K562 (cell line): ENCODE results near the gene ASIC3. TPM values are rescaled to one million over a fixed set of nuclear protein-coding genes. Genes with fewer than 3 reads are reported as not detected.
A peak's percentile ranks its signal among the peaks of the same experiment; 100 is the strongest.

Experiments used
- ARID2 ChIP-seq: fragments of 450-650 bp; IDR thresholded peaks from 2 replicates; pipeline ENCODE4 v1.6.1; 2017; ENCODE audit warnings: antibody characterized with exemption, mild to moderate bottlenecking
- BMI1 ChIP-seq: fragments of 150-350 bp; IDR thresholded peaks from 2 replicates; pipeline ENCODE4 v1.6.1; 2014; ENCODE audit warnings: low read length
- CREB1 ChIP-seq, 2 experiments: sonication (generic) in 1 of 2; formaldehyde crosslinking in 1 of 2; IDR thresholded peaks; 2 replicates each; pipeline versions ENCODE4 v1.6.1 to v1.8.0; 2012 to 2022; ENCODE audit warnings: inconsistent platforms in 1 of 2, mild to moderate bottlenecking in 1 of 2, missing genetic modification reagents in 1 of 2, moderate library complexity in 1 of 2
- DIDO1 ChIP-seq: fragments of 450-650 bp; IDR thresholded peaks from 2 replicates; pipeline ENCODE4 v1.6.1; 2016; ENCODE audit warnings: low read depth, missing biosample characterization, missing genetic modification characterization
- ETV6 ChIP-seq, 3 experiments: fragments of 150-350 bp in 1 of 3; sonication (generic) in 1 of 3; formaldehyde crosslinking in 1 of 3; IDR thresholded peaks; 2 replicates each; pipeline versions ENCODE4 v1.6.1 to v1.8.0; 2014 to 2022; ENCODE audit warnings: borderline replicate concordance in 2 of 3, low read depth in 2 of 3, antibody characterized with exemption in 1 of 3, low read length in 1 of 3, mild to moderate bottlenecking in 1 of 3, missing genetic modification reagents in 1 of 3
- HDAC6 ChIP-seq: IDR thresholded peaks from 2 replicates; pipeline ENCODE4 v1.6.1; 2012; ENCODE audit warnings: low read depth, mild to moderate bottlenecking, control low read depth, inconsistent platforms, low read length, moderate library complexity
- HOXB6 ChIP-seq: fragments of 250-450 bp; sonication (Bioruptor Pico); IDR thresholded peaks from 2 replicates; pipeline ENCODE4 v1.5.1; 2022; ENCODE audit warnings: mild to moderate bottlenecking, borderline replicate concordance
- PHF21A ChIP-seq: fragments of 450-650 bp; IDR thresholded peaks from 2 replicates; pipeline ENCODE4 v1.6.1; 2017; ENCODE audit warnings: low read depth, borderline replicate concordance
- PML ChIP-seq: IDR thresholded peaks from 2 replicates; pipeline ENCODE4 v1.6.1; 2012; ENCODE audit warnings: low read length, inconsistent platforms
- SAFB2 ChIP-seq: fragments of 200-400 bp; formaldehyde crosslinking; IDR thresholded peaks from 2 replicates; pipeline ENCODE4 v1.6.1; 2018; ENCODE audit warnings: borderline replicate concordance, low read length, low read depth, moderate library complexity; ENCODE audit not compliant: severe bottlenecking
- ZBTB1 ChIP-seq: sonication (generic); formaldehyde crosslinking; IDR thresholded peaks from 2 replicates; pipeline ENCODE4 v1.8.1; 2023; ENCODE audit warnings: missing genetic modification reagents, low read depth, mild to moderate bottlenecking, borderline replicate concordance
- ZKSCAN1 ChIP-seq: fragments of 150-350 bp; IDR thresholded peaks from 2 replicates; pipeline ENCODE4 v1.6.1; 2016; ENCODE audit warnings: low read depth, low read length
- ZNF445 ChIP-seq: fragments of 250-450 bp; sonication (Bioruptor Pico); IDR thresholded peaks from 2 replicates; pipeline ENCODE4 v1.4.0; 2020; ENCODE audit warnings: low read depth, mild to moderate bottlenecking, moderate library complexity
- ZNF583 ChIP-seq: fragments of 250-450 bp; sonication (Bioruptor Pico); IDR thresholded peaks from 2 replicates; pipeline ENCODE4 v1.4.0; 2020
- ZNF644 ChIP-seq: fragments of 200-800 bp; sonication (Bioruptor generic); IDR thresholded peaks from 2 replicates; pipeline ENCODE4 v1.6.1; 2016; ENCODE audit warnings: low read depth, missing genetic modification characterization, missing compliant biosample characterization
- polyA plus RNA-seq, 8 experiments: library from polyadenylated mRNA; depleted of rRNA in 4 of 8; stranded (reverse) in 5 of 8; unstranded in 3 of 8; fragments of >200 nt; fragmentation: Nextera tagmentation in 2 of 8; fragmentation: Illumina TruSeq in 1 of 8; extraction: Ambion mirVana in 2 of 8; extraction: Trizol in 1 of 8; gene quantifications; 2 replicates each; pipeline versions ENCODE4 v1.2.1 to v1.2.3, GENCODE V29; 2011 to 2014; ENCODE audit warnings: inconsistent platforms in 1 of 8, missing spikeins in 1 of 8
- total RNA-seq, 7 experiments: library from RNA; depleted of rRNA in 6 of 7; stranded (reverse); fragments of >200 nt in 6 of 7; fragmentation: Illumina TruSeq in 2 of 7; extraction: Trizol in 2 of 7; gene quantifications; 2 replicates each; pipeline versions ENCODE4 v1.2.1 to v1.2.3, GENCODE V29; 2011 to 2021; ENCODE audit warnings: low replicate concordance in 1 of 7
- TF ChIP-seq, protein P1 (sequence below): fragments of 200-400 bp; formaldehyde crosslinking; IDR thresholded peaks from 2 replicates; pipeline ENCODE4 v1.6.1; 2017; ENCODE audit warnings: mild to moderate bottlenecking, low read depth, low read length, moderate library complexity
- TF ChIP-seq, protein P2 (sequence below): fragments of 250-450 bp; sonication (Bioruptor Pico); IDR thresholded peaks from 2 replicates; pipeline ENCODE4 v1.9.0; 2021; ENCODE audit warnings: mild to moderate bottlenecking
- TF ChIP-seq, protein P3 (sequence below): sonication (generic); formaldehyde crosslinking; IDR thresholded peaks from 2 replicates; pipeline ENCODE4 v1.8.0; 2022; ENCODE audit warnings: missing genetic modification reagents, mild to moderate bottlenecking, borderline replicate concordance
- TF ChIP-seq, protein P4 (sequence below): fragments of 250-450 bp; sonication (Bioruptor Pico); IDR thresholded peaks from 2 replicates; pipeline ENCODE4 v1.4.0; 2020; ENCODE audit warnings: borderline replicate concordance
- TF ChIP-seq, protein P5 (sequence below): fragments of 200-800 bp; sonication (Bioruptor generic); IDR thresholded peaks from 2 replicates; pipeline ENCODE4 v1.6.1; 2017; ENCODE audit warnings: missing genetic modification characterization, missing compliant biosample characterization

ASIC3 gene
- total and polyA plus RNA-seq, 9 of the 15 experiments (the other 6 are each of a cell fraction or from before 2014, with no cell fraction given) = 0.11 to 5.0 (median 0.87) TPM

DNA sequence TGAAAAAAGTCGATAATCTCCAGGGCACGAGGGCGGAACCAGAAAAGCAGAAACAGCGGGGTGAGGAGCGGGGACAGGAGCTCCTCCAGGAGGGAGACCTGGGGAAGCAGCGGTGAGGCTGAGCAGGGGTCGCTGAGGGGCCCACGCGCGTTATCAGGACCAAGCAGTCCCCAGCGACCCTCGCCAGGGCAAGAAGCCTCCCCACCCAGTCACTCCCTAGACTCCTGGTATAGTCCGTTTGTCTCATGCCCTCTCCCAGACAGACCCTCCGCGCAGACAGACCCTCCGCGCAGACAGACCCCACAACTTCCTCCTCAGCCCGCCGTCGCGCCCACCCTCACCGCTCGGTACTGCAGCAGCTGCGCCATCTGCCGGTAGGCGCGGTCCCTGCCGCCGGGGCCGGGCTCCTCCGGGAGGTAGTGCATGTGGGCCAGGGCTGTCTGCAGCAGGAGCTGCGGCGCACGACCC, 30.3 kb upstream of the ASIC3 start (continued):
- TF ChIP-seq, protein P1, sequence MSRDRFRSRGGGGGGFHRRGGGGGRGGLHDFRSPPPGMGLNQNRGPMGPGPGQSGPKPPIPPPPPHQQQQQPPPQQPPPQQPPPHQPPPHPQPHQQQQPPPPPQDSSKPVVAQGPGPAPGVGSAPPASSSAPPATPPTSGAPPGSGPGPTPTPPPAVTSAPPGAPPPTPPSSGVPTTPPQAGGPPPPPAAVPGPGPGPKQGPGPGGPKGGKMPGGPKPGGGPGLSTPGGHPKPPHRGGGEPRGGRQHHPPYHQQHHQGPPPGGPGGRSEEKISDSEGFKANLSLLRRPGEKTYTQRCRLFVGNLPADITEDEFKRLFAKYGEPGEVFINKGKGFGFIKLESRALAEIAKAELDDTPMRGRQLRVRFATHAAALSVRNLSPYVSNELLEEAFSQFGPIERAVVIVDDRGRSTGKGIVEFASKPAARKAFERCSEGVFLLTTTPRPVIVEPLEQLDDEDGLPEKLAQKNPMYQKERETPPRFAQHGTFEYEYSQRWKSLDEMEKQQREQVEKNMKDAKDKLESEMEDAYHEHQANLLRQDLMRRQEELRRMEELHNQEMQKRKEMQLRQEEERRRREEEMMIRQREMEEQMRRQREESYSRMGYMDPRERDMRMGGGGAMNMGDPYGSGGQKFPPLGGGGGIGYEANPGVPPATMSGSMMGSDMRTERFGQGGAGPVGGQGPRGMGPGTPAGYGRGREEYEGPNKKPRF = no peak
- TF ChIP-seq SAFB2 = no peak
- TF ChIP-seq ZNF445 = no peak
- TF ChIP-seq, protein P2, sequence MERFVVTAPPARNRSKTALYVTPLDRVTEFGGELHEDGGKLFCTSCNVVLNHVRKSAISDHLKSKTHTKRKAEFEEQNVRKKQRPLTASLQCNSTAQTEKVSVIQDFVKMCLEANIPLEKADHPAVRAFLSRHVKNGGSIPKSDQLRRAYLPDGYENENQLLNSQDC = no peak
- TF ChIP-seq, protein P3, sequence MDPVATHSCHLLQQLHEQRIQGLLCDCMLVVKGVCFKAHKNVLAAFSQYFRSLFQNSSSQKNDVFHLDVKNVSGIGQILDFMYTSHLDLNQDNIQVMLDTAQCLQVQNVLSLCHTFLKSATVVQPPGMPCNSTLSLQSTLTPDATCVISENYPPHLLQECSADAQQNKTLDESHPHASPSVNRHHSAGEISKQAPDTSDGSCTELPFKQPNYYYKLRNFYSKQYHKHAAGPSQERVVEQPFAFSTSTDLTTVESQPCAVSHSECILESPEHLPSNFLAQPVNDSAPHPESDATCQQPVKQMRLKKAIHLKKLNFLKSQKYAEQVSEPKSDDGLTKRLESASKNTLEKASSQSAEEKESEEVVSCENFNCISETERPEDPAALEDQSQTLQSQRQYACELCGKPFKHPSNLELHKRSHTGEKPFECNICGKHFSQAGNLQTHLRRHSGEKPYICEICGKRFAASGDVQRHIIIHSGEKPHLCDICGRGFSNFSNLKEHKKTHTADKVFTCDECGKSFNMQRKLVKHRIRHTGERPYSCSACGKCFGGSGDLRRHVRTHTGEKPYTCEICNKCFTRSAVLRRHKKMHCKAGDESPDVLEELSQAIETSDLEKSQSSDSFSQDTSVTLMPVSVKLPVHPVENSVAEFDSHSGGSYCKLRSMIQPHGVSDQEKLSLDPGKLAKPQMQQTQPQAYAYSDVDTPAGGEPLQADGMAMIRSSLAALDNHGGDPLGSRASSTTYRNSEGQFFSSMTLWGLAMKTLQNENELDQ (CRISPR knock-in tag) = no peak
- no peak; the same call in 1 of the 2 replicates for TF ChIP-seq PHF21A
- TF ChIP-seq ETV6 (IDR thresholded peaks at IDR 0.05; ENCODE audit: borderline replicate concordance in 1 of 2, low read depth in 2 of 2, low read length in 1 of 2) = no peak
- no peak for TF ChIP-seq ETV6 (CRISPR knock-in tag; IDR thresholded peaks at IDR 0.05; ENCODE audit: borderline replicate concordance)
- no peak; the same call in 1 of the 2 replicates for TF ChIP-seq CREB1 (IDR thresholded peaks at IDR 0.05)
- TF ChIP-seq CREB1 (CRISPR knock-in tag; IDR thresholded peaks at IDR 0.05) = peak; percentile 37; the same call in 1 of the 2 replicates
- no peak for TF ChIP-seq BMI1
- TF ChIP-seq HOXB6 (CRISPR knock-in tag) = no peak
- TF ChIP-seq PML = no peak
- no peak for TF ChIP-seq ZBTB1 (CRISPR knock-in tag)
- no peak; the same call in 1 of the 2 replicates for TF ChIP-seq ZKSCAN1
- TF ChIP-seq DIDO1 (tag) = no peak
- TF ChIP-seq ARID2 = peak; percentile 76
- TF ChIP-seq ZNF583 (CRISPR knock-in tag) = no peak
- TF ChIP-seq, protein P4, sequence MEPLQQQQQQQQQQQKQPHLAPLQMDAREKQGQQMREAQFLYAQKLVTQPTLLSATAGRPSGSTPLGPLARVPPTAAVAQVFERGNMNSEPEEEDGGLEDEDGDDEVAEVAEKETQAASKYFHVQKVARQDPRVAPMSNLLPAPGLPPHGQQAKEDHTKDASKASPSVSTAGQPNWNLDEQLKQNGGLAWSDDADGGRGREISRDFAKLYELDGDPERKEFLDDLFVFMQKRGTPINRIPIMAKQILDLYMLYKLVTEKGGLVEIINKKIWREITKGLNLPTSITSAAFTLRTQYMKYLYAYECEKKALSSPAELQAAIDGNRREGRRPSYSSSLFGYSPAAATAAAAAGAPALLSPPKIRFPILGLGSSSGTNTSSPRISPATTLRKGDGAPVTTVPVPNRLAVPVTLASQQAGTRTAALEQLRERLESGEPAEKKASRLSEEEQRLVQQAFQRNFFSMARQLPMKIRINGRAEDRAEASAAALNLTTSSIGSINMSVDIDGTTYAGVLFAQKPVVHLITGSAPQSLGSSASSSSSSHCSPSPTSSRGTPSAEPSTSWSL (CRISPR knock-in tag) = no peak
- TF ChIP-seq, protein P5, sequence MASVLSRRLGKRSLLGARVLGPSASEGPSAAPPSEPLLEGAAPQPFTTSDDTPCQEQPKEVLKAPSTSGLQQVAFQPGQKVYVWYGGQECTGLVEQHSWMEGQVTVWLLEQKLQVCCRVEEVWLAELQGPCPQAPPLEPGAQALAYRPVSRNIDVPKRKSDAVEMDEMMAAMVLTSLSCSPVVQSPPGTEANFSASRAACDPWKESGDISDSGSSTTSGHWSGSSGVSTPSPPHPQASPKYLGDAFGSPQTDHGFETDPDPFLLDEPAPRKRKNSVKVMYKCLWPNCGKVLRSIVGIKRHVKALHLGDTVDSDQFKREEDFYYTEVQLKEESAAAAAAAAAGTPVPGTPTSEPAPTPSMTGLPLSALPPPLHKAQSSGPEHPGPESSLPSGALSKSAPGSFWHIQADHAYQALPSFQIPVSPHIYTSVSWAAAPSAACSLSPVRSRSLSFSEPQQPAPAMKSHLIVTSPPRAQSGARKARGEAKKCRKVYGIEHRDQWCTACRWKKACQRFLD (CRISPR knock-in tag) = no peak
- no peak for TF ChIP-seq ZNF644 (tag)
- no peak for TF ChIP-seq HDAC6
